Measurements from ENCODE around the gene RIMBP2.

DNA sequence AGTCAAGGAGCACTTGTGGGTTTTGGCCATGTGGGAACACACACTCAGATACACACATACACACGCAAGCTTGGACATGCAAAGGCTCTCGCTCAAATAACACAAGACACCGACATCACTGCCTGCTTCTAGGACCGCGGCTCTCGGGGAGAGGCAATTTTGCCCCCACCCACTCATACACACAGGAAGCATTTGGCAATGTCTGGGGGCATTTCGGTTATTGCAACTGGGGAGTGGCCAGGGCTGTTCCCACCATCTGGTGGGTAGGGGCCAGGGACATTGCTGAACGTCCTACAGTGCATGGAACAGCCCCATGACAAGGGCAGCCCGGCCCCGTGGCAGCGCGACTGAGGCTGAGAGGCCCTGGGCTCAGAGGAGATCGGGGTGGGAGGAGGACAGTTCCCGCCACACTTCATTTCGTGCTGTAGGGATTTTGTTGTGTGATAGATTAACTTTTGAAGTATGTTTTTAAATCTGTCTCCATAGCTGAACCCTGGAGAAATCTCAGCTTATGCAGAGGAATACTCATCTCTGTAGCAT, 35.6 kb downstream of the RIMBP2 start:
- TF ChIP-seq, protein P1, sequence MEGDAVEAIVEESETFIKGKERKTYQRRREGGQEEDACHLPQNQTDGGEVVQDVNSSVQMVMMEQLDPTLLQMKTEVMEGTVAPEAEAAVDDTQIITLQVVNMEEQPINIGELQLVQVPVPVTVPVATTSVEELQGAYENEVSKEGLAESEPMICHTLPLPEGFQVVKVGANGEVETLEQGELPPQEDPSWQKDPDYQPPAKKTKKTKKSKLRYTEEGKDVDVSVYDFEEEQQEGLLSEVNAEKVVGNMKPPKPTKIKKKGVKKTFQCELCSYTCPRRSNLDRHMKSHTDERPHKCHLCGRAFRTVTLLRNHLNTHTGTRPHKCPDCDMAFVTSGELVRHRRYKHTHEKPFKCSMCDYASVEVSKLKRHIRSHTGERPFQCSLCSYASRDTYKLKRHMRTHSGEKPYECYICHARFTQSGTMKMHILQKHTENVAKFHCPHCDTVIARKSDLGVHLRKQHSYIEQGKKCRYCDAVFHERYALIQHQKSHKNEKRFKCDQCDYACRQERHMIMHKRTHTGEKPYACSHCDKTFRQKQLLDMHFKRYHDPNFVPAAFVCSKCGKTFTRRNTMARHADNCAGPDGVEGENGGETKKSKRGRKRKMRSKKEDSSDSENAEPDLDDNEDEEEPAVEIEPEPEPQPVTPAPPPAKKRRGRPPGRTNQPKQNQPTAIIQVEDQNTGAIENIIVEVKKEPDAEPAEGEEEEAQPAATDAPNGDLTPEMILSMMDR (conservative IDR thresholded peaks at IDR 0.05 in 1 of 2, IDR thresholded peaks at IDR 0.05 in 1 of 2; ENCODE audit: extremely low read depth in 1 of 2, insufficient read depth in 1 of 2, low read depth in 1 of 2, low read length in 2 of 2): no peak
- no peak for TF ChIP-seq EZH2 (IDR thresholded peaks at IDR 0.05; ENCODE audit: borderline replicate concordance, low read length)
